ENCODE data around the gene MAP1A.

- no peak for TF ChIP-seq CTCF (conservative IDR thresholded peaks at IDR 0.05; ENCODE audit: low read depth, low read length)
- no peak for TF ChIP-seq EZH2 (IDR thresholded peaks at IDR 0.05; ENCODE audit: low read length, unreplicated experiment)
Observed at GRCh38 chr15:43552256-43552655, 34.8 kb downstream of the MAP1A start.

Measured in PC-3 (cell line).